Fibroblast of lung (primary cell): ENCODE results near the gene C1QTNF5. TPM values are rescaled to one million over a fixed set of nuclear protein-coding genes. Genes with fewer than 3 reads are reported as not detected.

Experiments
- DNase-seq, 2 donors: peaks; one replicate each; pipeline versions ENCODE4 v3.0.0 to v3.0.0-alpha.2; 2010; ENCODE audit warnings: low read depth in 2 of 2
- H2AFZ ChIP-seq: 2 replicates; pipeline ENCODE4 v1.5.1; 2012; ENCODE audit warnings: low read length, control low read depth, inconsistent platforms
- H3K27ac ChIP-seq: 2 replicates; pipeline ENCODE4 v1.5.1; 2011; ENCODE audit warnings: low read length, control low read depth; ENCODE audit not compliant: insufficient read depth
- H3K27me3 ChIP-seq: 2 replicates; pipeline ENCODE4 v1.5.1; 2011; ENCODE audit warnings: mild to moderate bottlenecking, low read length; ENCODE audit not compliant: control insufficient read depth, insufficient read depth
- H3K36me3 ChIP-seq: 2 replicates; pipeline ENCODE4 v1.5.1; 2011; ENCODE audit warnings: low read length; ENCODE audit not compliant: control insufficient read depth, insufficient read depth
- H3K4me1 ChIP-seq: 2 replicates; pipeline ENCODE4 v1.5.1; 2011; ENCODE audit warnings: low read length; ENCODE audit not compliant: control insufficient read depth, insufficient read depth; ENCODE audit errors: extremely low read depth
- H3K4me2 ChIP-seq: 2 replicates; pipeline ENCODE4 v1.5.1; 2011; ENCODE audit warnings: low read length, control low read depth; ENCODE audit not compliant: insufficient read depth; ENCODE audit errors: extremely low read depth
- H3K4me3 ChIP-seq, 4 experiments: fragments of 200-600 bp in 1 of 4; sonication (generic) in 1 of 4; replicated peaks in 1 of 4; 2 replicates each; pipeline ENCODE4 v1.5.1; 2011 to 2016; ENCODE audit warnings: low read length in 4 of 4, low read depth in 3 of 4, mild to moderate bottlenecking in 3 of 4, control low read depth in 2 of 4, inconsistent platforms in 1 of 4, mixed read lengths in 1 of 4; ENCODE audit not compliant: insufficient read depth in 1 of 4; ENCODE audit errors: control extremely low read depth in 1 of 4
- H3K79me2 ChIP-seq: 2 replicates; pipeline ENCODE4 v1.5.1; 2012; ENCODE audit warnings: mild to moderate bottlenecking, low read length, inconsistent platforms; ENCODE audit not compliant: control insufficient read depth, insufficient read depth
- H3K9ac ChIP-seq: 2 replicates; pipeline ENCODE4 v1.5.1; 2011; ENCODE audit warnings: mild to moderate bottlenecking, low read length, control low read depth; ENCODE audit not compliant: insufficient read depth
- H3K9me3 ChIP-seq: 2 replicates; pipeline ENCODE4 v1.5.1; 2012; ENCODE audit warnings: low read depth, low read length; ENCODE audit not compliant: control insufficient read depth, insufficient read depth
- H4K20me1 ChIP-seq: 2 replicates; pipeline ENCODE4 v1.5.1; 2011; ENCODE audit warnings: low read length; ENCODE audit not compliant: control insufficient read depth, insufficient read depth; ENCODE audit errors: extremely low read depth
- EZH2 ChIP-seq: IDR thresholded peaks from 2 replicates; pipeline ENCODE4 v1.5.1; 2012; ENCODE audit warnings: low read length, control low read depth, mild to moderate bottlenecking; ENCODE audit errors: missing control alignments
- polyA plus RNA-seq, 2 donors: library from polyadenylated mRNA; depleted of rRNA in 1 of 2; stranded (reverse) in 1 of 2; unstranded in 1 of 2; fragments of >200 nt; gene quantifications; 2 replicates each; pipeline ENCODE4 v1.2.1, GENCODE V29; 2011 to 2012; ENCODE audit warnings: missing spikeins in 1 of 2
- total RNA-seq: library from RNA; depleted of rRNA; stranded (reverse); fragments of >200 nt; gene quantifications from 2 replicates; pipeline ENCODE4 v1.2.1, GENCODE V29; 2014
- TF ChIP-seq, protein P1 (sequence below), 2 donors: IDR thresholded peaks in 1 of 2; conservative IDR thresholded peaks in 1 of 2; 1 replicate in 1 of 2; 2 replicates in 1 of 2; pipeline ENCODE4 v1.5.1; 2011 to 2012; ENCODE audit warnings: low read length in 2 of 2, control low read depth in 1 of 2, inconsistent platforms in 1 of 2, low read depth in 1 of 2, mild to moderate bottlenecking in 1 of 2

C1QTNF5 gene
- total and polyA plus RNA-seq, 2 donors (not counting 1 experiment from before 2014, with no cell fraction given) = 13.4 to 32.0 TPM

DNA sequence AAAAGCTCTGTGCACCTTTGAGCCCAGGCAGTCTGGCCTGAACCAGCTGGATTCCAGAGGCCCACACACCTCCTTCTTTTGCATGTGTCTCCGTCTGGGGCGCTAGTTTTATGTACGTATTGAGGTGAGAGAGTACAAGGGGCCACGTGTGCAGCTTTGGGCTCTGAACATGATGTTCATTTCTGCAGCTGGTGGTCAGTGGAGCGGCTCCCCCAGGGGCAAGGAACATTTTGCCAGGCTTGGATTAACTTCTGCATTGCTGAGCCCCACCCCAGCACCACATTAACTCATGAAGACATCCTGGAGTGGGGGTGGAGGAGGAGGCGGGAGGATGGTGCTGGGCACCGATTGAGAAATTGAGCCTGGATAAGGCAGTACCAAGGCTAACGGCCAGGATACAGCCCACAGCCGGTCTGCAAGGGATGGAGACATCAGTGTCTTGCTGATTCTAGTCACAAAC, 27.0 kb upstream of the C1QTNF5 start:
- Histone ChIP-seq H3K4me1 (peaks cover 22% of the 10 kb centered on the region), H3K36me3 (no peaks in the 10 kb centered on the region), H3K4me2 (no peak overlapping the region), H3K9ac (no peak overlapping the region), H3K79me2 (no peaks in the 10 kb centered on the region), H4K20me1 (no peaks in the 10 kb centered on the region), H2AFZ (no peak overlapping the region), H3K27me3 (peaks cover 8% of the 10 kb centered on the region), H3K4me3 (no peak overlapping the region), H3K27ac (no peak overlapping the region), H3K9me3 (no peaks in the 10 kb centered on the region)
- TF ChIP-seq, protein P1, sequence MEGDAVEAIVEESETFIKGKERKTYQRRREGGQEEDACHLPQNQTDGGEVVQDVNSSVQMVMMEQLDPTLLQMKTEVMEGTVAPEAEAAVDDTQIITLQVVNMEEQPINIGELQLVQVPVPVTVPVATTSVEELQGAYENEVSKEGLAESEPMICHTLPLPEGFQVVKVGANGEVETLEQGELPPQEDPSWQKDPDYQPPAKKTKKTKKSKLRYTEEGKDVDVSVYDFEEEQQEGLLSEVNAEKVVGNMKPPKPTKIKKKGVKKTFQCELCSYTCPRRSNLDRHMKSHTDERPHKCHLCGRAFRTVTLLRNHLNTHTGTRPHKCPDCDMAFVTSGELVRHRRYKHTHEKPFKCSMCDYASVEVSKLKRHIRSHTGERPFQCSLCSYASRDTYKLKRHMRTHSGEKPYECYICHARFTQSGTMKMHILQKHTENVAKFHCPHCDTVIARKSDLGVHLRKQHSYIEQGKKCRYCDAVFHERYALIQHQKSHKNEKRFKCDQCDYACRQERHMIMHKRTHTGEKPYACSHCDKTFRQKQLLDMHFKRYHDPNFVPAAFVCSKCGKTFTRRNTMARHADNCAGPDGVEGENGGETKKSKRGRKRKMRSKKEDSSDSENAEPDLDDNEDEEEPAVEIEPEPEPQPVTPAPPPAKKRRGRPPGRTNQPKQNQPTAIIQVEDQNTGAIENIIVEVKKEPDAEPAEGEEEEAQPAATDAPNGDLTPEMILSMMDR (conservative IDR thresholded peaks at IDR 0.05 in 1 of 2, IDR thresholded peaks at IDR 0.05 in 1 of 2; ENCODE audit: low read depth in 1 of 2, low read length in 2 of 2) = no peak
- no peak for TF ChIP-seq EZH2
- no peak for DNase-seq

GRCh38 chr11:119366690-119367620, 26.3 kb upstream of the C1QTNF5 start:
- Histone ChIP-seq H3K4me3 (no peak overlapping the region), H2AFZ (no peak overlapping the region), H3K4me2 (no peak overlapping the region), H3K27ac (no peak overlapping the region), H3K27me3 (peaks cover 8% of the 10 kb centered on the region), H3K9ac (no peak overlapping the region), H3K9me3 (no peaks in the 10 kb centered on the region), H3K36me3 (no peaks in the 10 kb centered on the region), H3K4me1 (peaks cover 23% of the 10 kb centered on the region), H4K20me1 (no peaks in the 10 kb centered on the region), H3K79me2 (no peaks in the 10 kb centered on the region)
- TF ChIP-seq EZH2 = no peak
- TF ChIP-seq, protein P1 (conservative IDR thresholded peaks at IDR 0.05 in 1 of 2, IDR thresholded peaks at IDR 0.05 in 1 of 2; ENCODE audit: low read depth in 1 of 2, low read length in 2 of 2) = no peak
- DNase-seq = no peak

- Histone ChIP-seq H3K4me3 (no peak overlapping the region), H3K9me3 (no peaks in the 10 kb centered on the region), H3K79me2 (no peaks in the 10 kb centered on the region), H3K27ac (no peak overlapping the region), H2AFZ (no peak overlapping the region), H3K36me3 (no peaks in the 10 kb centered on the region), H3K4me1 (peaks cover 27% of the 10 kb centered on the region), H3K9ac (no peak overlapping the region), H3K27me3 (peaks cover 6% of the 10 kb centered on the region), H4K20me1 (no peaks in the 10 kb centered on the region), H3K4me2 (no peak overlapping the region)
- DNase-seq = peak in 1 of 2 donors; percentile 22
- TF ChIP-seq, protein P1 (conservative IDR thresholded peaks at IDR 0.05 in 1 of 2, IDR thresholded peaks at IDR 0.05 in 1 of 2; ENCODE audit: low read depth in 1 of 2, low read length in 2 of 2) = no peak
- TF ChIP-seq EZH2 = no peak
Observed at GRCh38 chr11:119365071-119365591, 24.4 kb upstream of the C1QTNF5 start.
